Spleen (tissue), 7 donors: ENCODE measurements around the gene GJA5.
A peak's percentile ranks its signal among the peaks of the same experiment; 100 is the strongest.

ENCODE experiments used
- CTCF ChIP-seq, 11 experiments: fragments of 200-600 bp in 7 of 11; fragments of 450-650 bp in 4 of 11; sonication (generic) in 4 of 11; IDR thresholded peaks in 8 of 11; conservative IDR thresholded peaks in 3 of 11; 1 replicate in 7 of 11; 2 replicates in 4 of 11; pipeline versions ENCODE4 v1.4.0 to v1.8.0; 2016 to 2021; ENCODE audit warnings: antibody characterized with exemption in 11 of 11, inconsistent platforms in 4 of 11, mild to moderate bottlenecking in 1 of 11
- POLR2A ChIP-seq, 3 donors: fragments of 450-650 bp; IDR thresholded peaks; one replicate each; pipeline ENCODE4 v1.5.1; 2017; ENCODE audit warnings: antibody characterized with exemption in 3 of 3, mild to moderate bottlenecking in 1 of 3
- POLR2AphosphoS5 ChIP-seq, 3 donors: sonication (generic); formaldehyde crosslinking; IDR thresholded peaks; one replicate each; pipeline ENCODE4 v1.5.1; 2017; ENCODE audit warnings: antibody characterized with exemption in 3 of 3
- donor health status: DM: no; HTN: no; CAD: no; lungs with moderate emphysema.
- donor health status: DM: no; HTN: no; CAD: no.
- donor health status: DM: no; HTN: no; CAD: no.

GRCh38 chr1:147794570-147794969, 34.2 kb upstream of the GJA5 start:
- no peak for TF ChIP-seq CTCF (IDR thresholded peaks at IDR 0.05 in 8 of 11, conservative IDR thresholded peaks at IDR 0.05 in 3 of 11)
- no peak for TF ChIP-seq POLR2A (IDR thresholded peaks at IDR 0.05)
- peak in 2 of 3 donors; percentile 25 to 29 for TF ChIP-seq POLR2AphosphoS5 (IDR thresholded peaks at IDR 0.05)
